NOMO-1 treated with DMSO at 0.1 percent for 48 hours (cell line): ENCODE results near the gene PRDM16.

Experiments used
- DNase-seq: peaks from one replicate; lab custom pipeline; 2025; ENCODE audit not compliant: unreplicated experiment; lab: John Stamatoyannopoulos, UW

PRDM16 gene

GRCh38 chr1:3315399-3316339 lies 246.7 kb downstream of the PRDM16 start:
- no peak for DNase-seq

DNA sequence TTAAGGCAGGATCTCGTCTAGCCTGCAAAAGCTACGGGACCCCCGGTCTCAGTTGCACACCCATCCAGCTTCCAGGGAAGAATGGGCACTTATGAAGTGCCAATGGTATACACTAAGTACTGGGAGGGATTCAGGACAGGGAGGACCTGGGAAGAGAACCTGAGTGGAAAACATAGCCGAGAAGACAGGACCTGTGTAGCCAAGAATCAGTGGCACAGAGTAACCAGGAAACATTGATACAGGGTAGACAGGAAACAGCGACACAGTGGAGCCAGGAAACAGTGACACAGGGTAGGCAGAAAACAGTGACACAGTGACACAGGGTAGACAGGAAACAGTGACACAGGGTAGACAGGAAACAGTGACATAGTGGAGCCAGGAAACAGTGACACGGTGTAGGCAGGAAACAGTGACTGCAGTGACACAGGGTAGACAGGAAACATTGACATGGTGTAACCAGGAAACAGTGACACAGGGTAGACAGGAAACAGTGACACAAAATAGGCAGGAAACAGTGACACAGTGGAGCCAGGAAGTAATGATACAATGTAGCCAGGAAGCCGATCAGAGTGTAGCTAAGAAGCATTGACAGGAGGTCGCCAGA lies 247.4 kb downstream of the PRDM16 start:
- DNase-seq: no peak

DNA sequence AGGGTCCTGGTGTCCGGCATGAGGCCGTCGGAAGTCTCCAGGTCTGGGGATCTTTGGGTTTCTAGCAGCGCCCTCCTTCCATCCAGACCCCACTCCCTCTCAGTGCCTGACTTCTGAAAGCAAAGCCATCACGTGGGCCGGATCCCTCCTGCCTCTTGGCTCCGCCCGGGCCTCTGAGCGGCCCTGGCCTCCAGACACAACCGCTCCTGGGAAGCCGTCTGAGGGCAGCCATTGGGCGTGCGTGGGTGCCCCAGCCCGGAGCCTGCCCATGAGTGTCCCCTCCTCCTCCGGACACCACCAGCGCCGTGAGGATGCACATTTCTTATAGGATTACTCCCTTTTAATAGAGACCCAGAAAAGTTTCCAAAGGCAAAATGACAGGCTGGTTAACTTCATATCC lies 248.5 kb downstream of the PRDM16 start:
- no peak for DNase-seq

DNA sequence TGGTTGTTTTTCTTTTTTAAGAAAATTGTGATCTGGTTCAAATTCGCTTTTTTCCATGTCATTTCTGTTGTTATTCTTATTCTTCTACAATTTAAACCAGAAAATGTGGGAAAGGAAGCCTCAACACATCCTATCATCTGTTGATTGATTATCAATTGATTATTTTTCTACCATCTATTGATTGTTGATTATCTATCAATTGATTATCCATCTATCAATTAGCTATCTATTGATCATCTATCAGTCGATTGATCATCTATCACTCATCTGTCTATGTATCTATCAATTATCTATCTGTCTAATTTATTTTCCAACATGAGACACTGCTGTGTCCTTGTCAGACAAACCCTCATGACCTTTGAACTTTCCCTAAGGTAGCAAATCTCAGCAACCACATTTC lies 249.3 kb downstream of the PRDM16 start:
- DNase-seq: no peak

GRCh38 chr1:3319874-3320245 lies 250.9 kb downstream of the PRDM16 start:
- peak; percentile 54 for DNase-seq

- DNase-seq: no peak
Measured at GRCh38 chr1:3320246-3321152, 251.5 kb downstream of the PRDM16 start.

- no peak for DNase-seq
Measured at GRCh38 chr1:3321559-3322449, 252.8 kb downstream of the PRDM16 start.

DNA sequence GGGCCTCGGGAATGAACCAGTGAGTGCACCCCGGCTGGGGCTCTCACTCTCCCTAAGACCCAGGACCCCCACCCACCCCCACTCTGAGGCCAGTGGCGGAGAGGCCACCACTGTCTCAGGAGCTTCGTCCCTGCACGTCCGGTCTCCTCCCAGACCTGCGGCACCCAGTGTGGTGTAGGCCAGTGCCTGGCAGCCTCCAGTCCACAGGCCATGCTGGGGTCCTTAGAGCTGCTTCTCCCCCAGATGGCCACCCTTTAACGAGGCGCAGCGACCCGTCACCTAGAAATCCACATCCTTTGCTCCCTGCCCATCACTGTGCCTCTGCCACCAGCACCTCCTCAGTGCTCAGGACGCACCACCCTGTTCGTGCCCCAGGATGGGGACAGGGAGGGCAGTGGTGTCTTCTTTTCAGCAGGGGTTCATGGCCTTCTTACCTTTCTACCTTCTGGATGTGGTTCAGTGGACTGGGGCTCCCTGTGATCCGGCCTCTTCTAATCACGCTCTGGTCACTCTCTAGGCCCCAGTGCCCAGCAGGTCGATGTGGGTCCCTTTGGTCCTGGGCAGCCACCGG lies 253.5 kb downstream of the PRDM16 start:
- DNase-seq: no peak

DNA sequence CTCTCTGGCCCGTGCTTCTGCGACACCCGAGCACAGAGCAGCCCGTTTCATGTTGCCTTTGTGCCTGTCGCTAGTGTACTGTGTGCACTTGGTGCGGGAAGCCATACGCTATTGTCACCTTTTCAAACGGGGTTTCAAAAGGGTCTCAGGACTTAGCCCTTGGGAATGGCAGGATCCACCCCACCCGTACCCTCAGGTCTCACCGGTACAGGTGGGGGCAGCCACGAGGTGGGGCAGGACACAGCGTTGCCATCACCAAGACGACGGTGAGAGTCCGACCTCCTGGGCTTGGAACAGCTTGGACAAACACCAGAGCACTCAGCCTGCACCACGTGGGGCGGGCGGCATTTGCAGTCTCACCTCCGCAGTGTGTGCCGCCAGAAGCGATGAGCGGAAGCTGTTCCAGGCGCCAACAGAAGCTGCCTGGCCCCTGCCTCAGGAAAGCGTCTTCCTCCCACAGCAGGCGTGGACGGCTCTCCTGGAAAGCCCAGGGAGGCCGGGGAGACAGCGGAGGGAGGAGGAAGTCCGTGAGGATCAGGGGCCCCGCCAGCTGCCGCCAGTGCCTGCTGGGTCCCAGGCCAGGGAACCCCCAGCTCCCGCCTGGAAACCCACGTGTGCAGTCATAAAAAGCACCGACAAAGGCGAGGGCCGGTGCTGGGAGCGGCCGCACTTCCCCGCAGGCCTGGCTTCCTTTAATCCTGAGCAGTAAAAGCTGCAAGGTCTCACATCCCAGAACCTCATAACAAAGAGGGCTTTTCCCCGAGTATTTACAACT lies 254.2 kb downstream of the PRDM16 start:
- DNase-seq: no peak

- no peak for DNase-seq
Measured at GRCh38 chr1:3323796-3324703, 255.0 kb downstream of the PRDM16 start.

GRCh38 chr1:3324704-3325535 lies 255.9 kb downstream of the PRDM16 start:
- DNase-seq: no peak

DNA sequence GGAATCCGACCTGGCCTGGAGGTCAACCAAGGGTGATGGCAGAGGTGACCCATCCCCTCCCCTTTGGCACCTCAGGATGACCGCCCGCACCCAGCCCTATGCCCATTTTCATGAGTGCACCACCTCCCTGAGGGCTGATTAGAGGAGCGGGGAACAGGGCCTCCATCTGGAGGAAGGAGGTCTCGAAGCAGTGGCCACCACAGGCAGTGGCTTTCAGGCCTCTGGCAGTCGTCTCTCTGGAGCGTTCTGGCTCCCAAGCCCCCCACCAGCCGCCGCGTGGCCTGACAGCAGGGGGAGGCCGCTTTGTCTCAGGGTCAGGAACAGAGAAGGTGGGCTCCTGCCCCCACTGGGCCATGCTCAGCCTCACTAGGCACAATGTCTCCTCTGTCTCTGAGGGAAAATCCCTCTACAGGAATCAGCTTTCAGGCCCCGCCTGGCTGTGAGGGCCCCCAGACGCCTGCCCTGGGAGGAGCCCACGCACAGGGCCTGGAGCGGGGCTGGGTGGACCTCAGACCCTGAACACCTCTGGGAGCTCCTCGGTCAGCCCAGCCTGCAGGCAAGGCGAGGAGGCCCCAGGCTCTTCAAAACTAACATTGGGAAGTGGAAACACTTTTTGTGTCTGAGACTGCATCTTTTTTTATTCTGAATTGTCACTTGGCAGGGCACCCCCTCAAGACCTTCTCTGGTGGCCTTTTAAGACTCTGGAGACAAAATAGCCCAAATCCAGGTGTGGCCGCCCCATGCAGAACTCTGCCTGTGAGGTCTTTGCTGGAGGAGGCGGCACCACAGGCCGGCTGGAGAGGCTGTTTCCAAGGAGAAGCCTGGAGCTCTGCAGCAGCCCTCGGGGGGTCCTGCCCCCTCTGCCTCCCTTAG lies 257.7 kb downstream of the PRDM16 start:
- no peak for DNase-seq

DNA sequence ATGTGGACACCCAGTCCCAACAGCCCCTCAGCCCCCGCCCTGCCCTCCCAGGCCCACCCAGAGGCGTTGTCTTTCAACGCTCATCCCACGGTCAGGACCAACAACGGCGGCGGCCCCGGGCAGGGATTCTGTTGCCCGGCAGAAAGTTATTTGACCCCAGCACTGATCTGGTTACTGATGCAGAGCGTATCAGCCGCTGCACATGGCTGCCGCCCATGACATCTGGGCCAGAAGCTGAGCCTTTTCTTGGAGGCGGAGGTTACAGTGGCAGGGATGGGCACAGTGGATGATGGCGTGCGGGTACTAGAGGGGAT lies 258.3 kb downstream of the PRDM16 start:
- no peak for DNase-seq

- no peak for DNase-seq
Measured at GRCh38 chr1:3327936-3328590, 259.1 kb downstream of the PRDM16 start.

DNA sequence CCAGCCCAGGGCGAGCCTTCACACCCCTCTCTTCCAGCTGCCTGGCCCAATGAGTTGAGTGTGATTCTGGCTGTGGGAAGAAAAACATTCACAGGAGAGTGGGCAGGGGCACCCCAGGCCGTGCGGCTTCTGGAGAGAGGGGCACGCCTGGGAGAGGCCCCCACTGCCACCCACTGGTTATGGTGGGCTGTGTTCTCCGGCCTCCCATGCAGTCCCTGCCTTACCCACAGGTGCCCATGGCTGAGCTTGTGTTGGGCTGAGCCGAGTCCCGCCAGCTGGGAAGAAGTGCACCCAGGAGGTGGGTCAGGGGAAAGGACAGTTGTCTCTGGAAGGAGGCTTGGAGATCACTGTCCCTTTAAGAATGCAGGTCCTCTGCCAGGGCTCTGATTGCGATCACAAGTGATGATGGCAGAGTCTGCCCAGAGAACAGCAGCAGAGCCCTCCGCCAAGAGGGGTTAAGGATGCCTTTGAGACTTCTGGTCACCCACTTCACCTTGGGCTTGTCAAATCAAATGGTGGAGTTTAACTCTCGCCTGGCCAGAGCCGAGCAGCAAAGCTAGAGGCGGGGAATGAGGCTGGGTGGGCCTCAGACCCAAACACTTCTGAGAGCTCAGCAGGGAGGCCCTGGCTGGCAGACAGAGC lies 260.8 kb downstream of the PRDM16 start:
- no peak for DNase-seq

GRCh38 chr1:3330771-3331245 lies 261.8 kb downstream of the PRDM16 start:
- no peak for DNase-seq
